KMS-11 (cell line): Measurements from ENCODE around the gene LCA5L.

Experiments used
- H2AFZ ChIP-seq: fragments of 200-600 bp; sonication (generic); 2 replicates; pipeline ENCODE4 v1.6.1; 2016; ENCODE audit warnings: antibody characterized with exemption, mixed run types, low read depth
- H3K27ac ChIP-seq: fragments of 200-600 bp; sonication (generic); 2 replicates; pipeline ENCODE4 v1.6.1; 2016; ENCODE audit warnings: mild to moderate bottlenecking, mixed run types
- H3K27me3 ChIP-seq: fragments of 200-600 bp; sonication (generic); 2 replicates; pipeline ENCODE4 v1.6.1; 2017; ENCODE audit warnings: mild to moderate bottlenecking, low read depth, mixed run types, moderate library complexity; ENCODE audit not compliant: insufficient read depth
- H3K36me3 ChIP-seq: fragments of 200-600 bp; sonication (generic); 2 replicates; pipeline ENCODE4 v1.6.1; 2017; ENCODE audit warnings: mild to moderate bottlenecking, mixed run types; ENCODE audit not compliant: insufficient read depth
- H3K4me1 ChIP-seq: fragments of 200-600 bp; sonication (generic); 2 replicates; pipeline ENCODE4 v1.6.1; 2016; ENCODE audit warnings: mild to moderate bottlenecking, low read depth, mixed run types; ENCODE audit not compliant: poor library complexity, severe bottlenecking
- H3K4me2 ChIP-seq: fragments of 200-600 bp; sonication (generic); 2 replicates; pipeline ENCODE4 v1.7.0; 2016; ENCODE audit warnings: mild to moderate bottlenecking, mixed run types
- H3K4me3 ChIP-seq: fragments of 200-600 bp; sonication (generic); IDR thresholded peaks from 2 replicates; pipeline ENCODE4 v1.6.1; 2017; ENCODE audit warnings: low read depth, low read length, mixed read lengths; ENCODE audit not compliant: insufficient read depth
- H3K79me2 ChIP-seq: fragments of 200-600 bp; sonication (generic); 2 replicates; pipeline ENCODE4 v1.6.1; 2016; ENCODE audit warnings: low read depth, mixed run types; ENCODE audit not compliant: insufficient read depth
- H3K9ac ChIP-seq: fragments of 200-600 bp; sonication (generic); 2 replicates; pipeline ENCODE4 v1.6.1; 2016; ENCODE audit warnings: mild to moderate bottlenecking, mixed run types
- H4K20me1 ChIP-seq: fragments of 200-600 bp; sonication (generic); 2 replicates; pipeline ENCODE4 v1.6.1; 2016; ENCODE audit warnings: mild to moderate bottlenecking, mixed run types; ENCODE audit not compliant: insufficient read depth
- TF ChIP-seq, protein P1 (sequence below): fragments of 200-600 bp; sonication (generic); conservative IDR thresholded peaks from 2 replicates; pipeline ENCODE4 v1.6.1; 2017; ENCODE audit warnings: low read depth, mild to moderate bottlenecking, antibody characterized with exemption, low read length, moderate library complexity, mixed read lengths

LCA5L gene

DNA sequence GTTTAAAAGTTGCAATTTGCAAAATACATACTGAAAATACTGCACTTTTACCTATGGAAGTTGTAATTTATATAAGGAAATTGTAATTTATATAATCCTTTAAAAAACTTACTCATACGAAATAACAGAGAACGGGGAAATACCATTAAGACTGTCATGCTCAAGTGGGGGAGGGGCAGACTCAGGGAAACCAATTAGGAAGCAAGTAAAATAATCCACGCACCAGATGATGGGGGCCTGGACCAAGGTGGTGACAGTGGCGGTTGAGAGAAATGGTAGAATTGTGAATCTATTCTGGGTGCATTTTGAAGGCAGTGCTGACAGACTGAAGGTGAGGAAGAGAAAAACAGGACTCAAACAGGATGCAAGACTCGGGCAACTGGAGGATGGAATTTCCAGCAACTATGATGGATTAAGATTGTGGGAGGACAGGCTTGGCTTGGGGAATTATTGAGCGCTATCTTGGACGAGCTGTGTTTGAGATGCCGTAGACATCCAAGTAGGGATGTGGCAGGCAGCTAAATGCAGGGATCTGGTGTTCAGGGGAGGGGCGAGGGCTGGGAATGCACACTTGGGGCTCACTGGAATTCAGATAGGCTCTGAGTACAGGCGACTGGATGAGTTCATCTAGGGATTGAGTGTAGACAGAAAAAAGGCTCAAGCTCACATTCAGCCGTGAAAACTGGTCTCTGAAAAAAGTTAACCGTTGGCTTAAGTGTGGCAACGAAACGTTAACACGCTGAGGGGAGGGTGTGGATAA lies 977 bp downstream of the LCA5L start:
- Histone ChIP-seq H3K9ac (peak overlapping the region; percentile 72; the same call in 1 of the 2 replicates), H3K4me1 (peaks cover 10% of the 10 kb centered on the region), H2AFZ (peak overlapping the region; percentile 98), H4K20me1 (no peaks in the 10 kb centered on the region), H3K79me2 (no peaks in the 10 kb centered on the region), H3K4me3 (no peak overlapping the region), H3K36me3 (no peaks in the 10 kb centered on the region), H3K4me2 (peak overlapping the region; percentile 53), H3K27me3 (no peaks in the 10 kb centered on the region; the same call in 1 of the 2 replicates), H3K27ac (no peak overlapping the region)
- TF ChIP-seq, protein P1, sequence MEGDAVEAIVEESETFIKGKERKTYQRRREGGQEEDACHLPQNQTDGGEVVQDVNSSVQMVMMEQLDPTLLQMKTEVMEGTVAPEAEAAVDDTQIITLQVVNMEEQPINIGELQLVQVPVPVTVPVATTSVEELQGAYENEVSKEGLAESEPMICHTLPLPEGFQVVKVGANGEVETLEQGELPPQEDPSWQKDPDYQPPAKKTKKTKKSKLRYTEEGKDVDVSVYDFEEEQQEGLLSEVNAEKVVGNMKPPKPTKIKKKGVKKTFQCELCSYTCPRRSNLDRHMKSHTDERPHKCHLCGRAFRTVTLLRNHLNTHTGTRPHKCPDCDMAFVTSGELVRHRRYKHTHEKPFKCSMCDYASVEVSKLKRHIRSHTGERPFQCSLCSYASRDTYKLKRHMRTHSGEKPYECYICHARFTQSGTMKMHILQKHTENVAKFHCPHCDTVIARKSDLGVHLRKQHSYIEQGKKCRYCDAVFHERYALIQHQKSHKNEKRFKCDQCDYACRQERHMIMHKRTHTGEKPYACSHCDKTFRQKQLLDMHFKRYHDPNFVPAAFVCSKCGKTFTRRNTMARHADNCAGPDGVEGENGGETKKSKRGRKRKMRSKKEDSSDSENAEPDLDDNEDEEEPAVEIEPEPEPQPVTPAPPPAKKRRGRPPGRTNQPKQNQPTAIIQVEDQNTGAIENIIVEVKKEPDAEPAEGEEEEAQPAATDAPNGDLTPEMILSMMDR: no peak

DNA sequence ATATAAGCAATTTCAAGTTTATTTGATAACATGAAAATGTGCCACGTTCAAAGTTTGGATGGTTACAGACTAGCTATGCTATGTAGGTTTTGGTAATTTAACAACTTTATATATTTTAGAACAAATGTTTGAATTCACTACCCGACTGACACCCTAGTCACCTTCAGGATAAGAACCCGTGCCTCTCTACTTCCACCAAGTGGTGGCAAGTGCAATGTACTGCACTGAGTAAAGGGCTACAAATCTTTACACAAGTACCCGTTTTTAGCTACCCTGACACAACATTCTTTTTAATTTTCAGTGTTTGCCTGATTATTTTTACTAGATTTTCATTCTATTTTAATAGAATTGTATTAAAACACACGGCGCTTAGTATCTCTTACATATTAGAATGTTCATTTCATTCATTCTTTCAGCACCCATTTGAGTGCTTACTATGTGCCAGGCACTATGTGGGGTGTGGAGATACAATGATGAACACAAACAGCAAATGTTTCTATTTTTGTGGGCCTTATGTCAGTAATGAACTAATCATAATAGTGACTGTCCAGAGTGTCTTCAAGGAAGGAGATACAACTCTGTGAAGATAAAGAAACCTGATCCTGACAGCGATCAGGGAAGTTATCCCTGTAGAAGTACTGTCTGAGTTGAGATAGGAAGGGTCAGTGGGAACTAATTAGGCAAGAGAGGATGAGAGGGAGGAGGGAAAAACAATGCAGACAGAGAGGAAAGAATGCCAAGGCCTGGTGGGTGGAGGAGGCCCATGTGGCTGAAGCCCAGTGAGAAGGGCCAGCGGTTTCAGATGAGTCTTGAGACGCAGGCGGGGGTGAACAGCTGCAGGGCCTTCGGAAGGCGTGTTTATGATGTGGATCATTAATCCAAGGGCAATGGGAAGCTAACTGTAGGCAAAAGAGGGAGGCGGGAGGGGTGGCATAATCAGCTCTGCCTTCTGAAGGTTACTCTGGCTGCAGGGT lies 3.8 kb downstream of the LCA5L start:
- Histone ChIP-seq H3K36me3 (no peaks in the 10 kb centered on the region), H3K4me2 (no peak overlapping the region), H2AFZ (no peak overlapping the region), H3K27me3 (no peaks in the 10 kb centered on the region), H3K79me2 (no peaks in the 10 kb centered on the region), H3K27ac (no peak overlapping the region), H3K9ac (no peak overlapping the region), H3K4me1 (peaks cover 10% of the 10 kb centered on the region), H4K20me1 (no peaks in the 10 kb centered on the region), H3K4me3 (no peak overlapping the region)
- TF ChIP-seq, protein P1: peak; percentile 84

- Histone ChIP-seq H3K4me1 (peaks cover 1% of the 10 kb centered on the region), H3K36me3 (no peaks in the 10 kb centered on the region), H3K79me2 (no peaks in the 10 kb centered on the region), H4K20me1 (no peaks in the 10 kb centered on the region), H3K27ac (no peak overlapping the region), H3K4me2 (no peak overlapping the region), H3K9ac (no peak overlapping the region), H3K27me3 (no peaks in the 10 kb centered on the region), H3K4me3 (no peak overlapping the region), H2AFZ (no peak overlapping the region)
- TF ChIP-seq, protein P1: no peak
These were observed 6.3 kb downstream of the LCA5L start for GRCh38 chr21:39439232-39439631.

DNA sequence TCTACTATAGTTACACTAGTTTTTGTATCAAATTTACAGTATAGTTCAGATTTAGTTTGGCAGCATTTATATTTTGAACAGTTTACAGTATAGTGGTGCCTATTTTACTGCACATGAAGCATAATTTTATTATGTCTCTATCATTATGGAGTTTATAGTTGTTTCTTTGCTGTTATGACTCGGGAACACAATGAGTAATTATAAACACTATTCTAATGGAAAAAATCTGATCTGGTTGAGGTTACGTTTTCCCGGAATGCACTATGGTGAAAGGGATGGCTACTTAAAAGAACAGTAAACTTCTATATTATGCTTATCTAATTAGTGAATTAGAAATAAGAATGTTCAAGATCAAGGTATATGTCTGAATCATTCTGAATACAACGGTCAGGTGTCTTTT lies 10.6 kb downstream of the LCA5L start:
- no peaks in the 10 kb centered on the region for H3K4me1 ChIP-seq

More for the DNA sequence above, 10.6 kb downstream of the LCA5L start:
- Histone ChIP-seq H3K36me3 (no peaks in the 10 kb centered on the region), H3K27ac (no peak overlapping the region), H3K4me2 (no peak overlapping the region), H3K4me3 (no peak overlapping the region), H2AFZ (no peak overlapping the region), H3K27me3 (no peaks in the 10 kb centered on the region), H3K9ac (no peak overlapping the region), H4K20me1 (no peaks in the 10 kb centered on the region), H3K79me2 (no peaks in the 10 kb centered on the region)
- TF ChIP-seq, protein P1: no peak
